ENCODE results near the gene OR10G6. TPM values are rescaled to one million over a fixed set of nuclear protein-coding genes. Genes with fewer than 3 reads are reported as not detected.
"Not testable (repeated sequence)": the region's sequence is repeated elsewhere in the genome, so short reads cannot be mapped to it uniquely, and the experiment has no call there.

OR10G6 gene
- total and polyA plus RNA-seq, 2 experiments from 2014 or later, result not detected

GRCh38 chr11:124026498-124026897, 31.5 kb upstream of the OR10G6 start, which contains the start of gene OR10G8 (continued):
- TF ChIP-seq, protein P1, sequence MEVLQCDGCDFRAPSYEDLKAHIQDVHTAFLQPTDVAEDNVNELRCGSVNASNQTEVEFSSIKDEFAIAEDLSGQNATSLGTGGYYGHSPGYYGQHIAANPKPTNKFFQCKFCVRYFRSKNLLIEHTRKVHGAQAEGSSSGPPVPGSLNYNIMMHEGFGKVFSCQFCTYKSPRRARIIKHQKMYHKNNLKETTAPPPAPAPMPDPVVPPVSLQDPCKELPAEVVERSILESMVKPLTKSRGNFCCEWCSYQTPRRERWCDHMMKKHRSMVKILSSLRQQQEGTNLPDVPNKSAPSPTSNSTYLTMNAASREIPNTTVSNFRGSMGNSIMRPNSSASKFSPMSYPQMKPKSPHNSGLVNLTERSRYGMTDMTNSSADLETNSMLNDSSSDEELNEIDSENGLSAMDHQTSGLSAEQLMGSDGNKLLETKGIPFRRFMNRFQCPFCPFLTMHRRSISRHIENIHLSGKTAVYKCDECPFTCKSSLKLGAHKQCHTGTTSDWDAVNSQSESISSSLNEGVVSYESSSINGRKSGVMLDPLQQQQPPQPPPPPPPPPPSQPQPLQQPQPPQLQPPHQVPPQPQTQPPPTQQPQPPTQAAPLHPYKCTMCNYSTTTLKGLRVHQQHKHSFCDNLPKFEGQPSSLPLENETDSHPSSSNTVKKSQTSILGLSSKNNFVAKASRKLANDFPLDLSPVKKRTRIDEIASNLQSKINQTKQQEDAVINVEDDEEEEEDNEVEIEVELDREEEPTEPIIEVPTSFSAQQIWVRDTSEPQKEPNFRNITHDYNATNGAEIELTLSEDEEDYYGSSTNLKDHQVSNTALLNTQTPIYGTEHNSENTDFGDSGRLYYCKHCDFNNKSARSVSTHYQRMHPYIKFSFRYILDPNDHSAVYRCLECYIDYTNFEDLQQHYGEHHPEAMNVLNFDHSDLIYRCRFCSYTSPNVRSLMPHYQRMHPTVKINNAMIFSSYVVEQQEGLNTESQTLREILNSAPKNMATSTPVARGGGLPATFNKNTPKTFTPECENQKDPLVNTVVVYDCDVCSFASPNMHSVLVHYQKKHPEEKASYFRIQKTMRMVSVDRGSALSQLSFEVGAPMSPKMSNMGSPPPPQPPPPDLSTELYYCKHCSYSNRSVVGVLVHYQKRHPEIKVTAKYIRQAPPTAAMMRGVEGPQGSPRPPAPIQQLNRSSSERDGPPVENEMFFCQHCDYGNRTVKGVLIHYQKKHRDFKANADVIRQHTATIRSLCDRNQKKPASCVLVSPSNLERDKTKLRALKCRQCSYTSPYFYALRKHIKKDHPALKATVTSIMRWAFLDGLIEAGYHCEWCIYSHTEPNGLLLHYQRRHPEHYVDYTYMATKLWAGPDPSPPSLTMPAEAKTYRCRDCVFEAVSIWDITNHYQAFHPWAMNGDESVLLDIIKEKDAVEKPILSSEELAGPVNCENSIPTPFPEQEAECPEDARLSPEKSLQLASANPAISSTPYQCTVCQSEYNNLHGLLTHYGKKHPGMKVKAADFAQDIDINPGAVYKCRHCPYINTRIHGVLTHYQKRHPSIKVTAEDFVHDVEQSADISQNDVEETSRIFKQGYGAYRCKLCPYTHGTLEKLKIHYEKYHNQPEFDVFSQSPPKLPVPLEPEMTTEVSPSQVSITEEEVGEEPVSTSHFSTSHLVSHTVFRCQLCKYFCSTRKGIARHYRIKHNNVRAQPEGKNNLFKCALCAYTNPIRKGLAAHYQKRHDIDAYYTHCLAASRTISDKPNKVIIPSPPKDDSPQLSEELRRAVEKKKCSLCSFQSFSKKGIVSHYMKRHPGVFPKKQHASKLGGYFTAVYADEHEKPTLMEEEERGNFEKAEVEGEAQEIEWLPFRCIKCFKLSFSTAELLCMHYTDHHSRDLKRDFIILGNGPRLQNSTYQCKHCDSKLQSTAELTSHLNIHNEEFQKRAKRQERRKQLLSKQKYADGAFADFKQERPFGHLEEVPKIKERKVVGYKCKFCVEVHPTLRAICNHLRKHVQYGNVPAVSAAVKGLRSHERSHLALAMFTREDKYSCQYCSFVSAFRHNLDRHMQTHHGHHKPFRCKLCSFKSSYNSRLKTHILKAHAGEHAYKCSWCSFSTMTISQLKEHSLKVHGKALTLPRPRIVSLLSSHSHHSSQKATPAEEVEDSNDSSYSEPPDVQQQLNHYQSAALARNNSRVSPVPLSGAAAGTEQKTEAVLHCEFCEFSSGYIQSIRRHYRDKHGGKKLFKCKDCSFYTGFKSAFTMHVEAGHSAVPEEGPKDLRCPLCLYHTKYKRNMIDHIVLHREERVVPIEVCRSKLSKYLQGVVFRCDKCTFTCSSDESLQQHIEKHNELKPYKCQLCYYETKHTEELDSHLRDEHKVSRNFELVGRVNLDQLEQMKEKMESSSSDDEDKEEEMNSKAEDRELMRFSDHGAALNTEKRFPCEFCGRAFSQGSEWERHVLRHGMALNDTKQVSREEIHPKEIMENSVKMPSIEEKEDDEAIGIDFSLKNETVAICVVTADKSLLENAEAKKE (CRISPR knock-in tag; IDR thresholded peaks at IDR 0.05), result no peak

GRCh38 chr11:124015837-124016236, 20.9 kb upstream of the OR10G6 start:
- not testable (repeated sequence) for H3K4me3 ChIP-seq; H3K36me3 ChIP-seq (ENCODE audit: insufficient read depth); H3K27me3 ChIP-seq (ENCODE audit: insufficient read depth); H3K4me1 ChIP-seq (ENCODE audit: insufficient read depth); H3K79me2 ChIP-seq (replicated peaks; ENCODE audit: insufficient read depth); ATAC-seq; H2AFZ ChIP-seq; H3K4me3 Mint-ChIP-seq; H3K36me3 Mint-ChIP-seq (ENCODE audit: low read depth); H3K27ac Mint-ChIP-seq; DNase-seq (ENCODE audit: low spot score); H3F3A ChIP-seq (replicated peaks; ENCODE audit: low read depth); H3K4me2 ChIP-seq; H3K9me3 Mint-ChIP-seq; H3K27ac ChIP-seq (ENCODE audit: low read depth); H3K9me2 ChIP-seq (ENCODE audit: insufficient read depth); H3K27me3 Mint-ChIP-seq (ENCODE audit: insufficient read depth, low read depth, poor library complexity); H4K20me1 ChIP-seq (replicated peaks; ENCODE audit: insufficient read depth)
- peaks cover 13% of the 10 kb centered on the region for H3K4me1 Mint-ChIP-seq

DNA sequence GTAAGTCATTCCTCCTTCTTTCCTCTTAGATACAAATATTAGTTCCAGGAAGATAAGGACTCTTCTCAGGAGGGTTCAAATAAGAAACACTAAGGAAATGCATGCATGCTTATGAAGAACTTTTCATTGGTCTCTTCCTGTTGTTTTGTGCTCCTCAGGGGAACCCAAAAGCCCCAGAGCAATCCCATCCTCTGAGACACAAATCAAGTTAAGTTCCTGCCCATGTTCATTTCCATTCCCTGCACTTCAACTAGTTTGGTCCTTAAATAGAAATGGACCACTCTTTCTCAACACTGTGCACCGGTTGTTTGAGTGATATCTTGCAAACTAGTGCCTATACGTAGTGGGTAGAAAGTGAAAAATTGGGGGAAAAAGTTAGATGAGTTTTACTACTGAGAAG, 17.7 kb upstream of the OR10G6 start, which contains the start of gene OR10G4:
TSS of gene OR10G4 (plus strand) at position 301 of the 400 bp plus-strand sequence. CDS start 2,578 bp downstream, outside the sequence.
- Mint-ChIP-seq H3K27ac (no peak within 1 kb of the TSS), H3K4me1 (peaks cover 13% of the 10 kb centered on the region), H3K9me3 (no peaks in the 10 kb centered on the region), H3K4me3 (no peak within 1 kb of the TSS), H3K27me3 (ENCODE audit: insufficient read depth, low read depth, poor library complexity) (peaks cover 2% of the 10 kb centered on the region), H3K36me3 (ENCODE audit: low read depth) (no peaks in the 10 kb centered on the region)
- no peaks in the 10 kb centered on the region for H4K20me1 ChIP-seq (replicated peaks; ENCODE audit: insufficient read depth)
- ATAC-seq (no peak), DNase-seq (ENCODE audit: low spot score) (no peak)
- no peaks in the 10 kb centered on the region for H3K27me3 ChIP-seq (ENCODE audit: insufficient read depth)
- H3K79me2 ChIP-seq (replicated peaks; ENCODE audit: insufficient read depth), result no peaks in the 10 kb centered on the region
- no peaks in the 10 kb centered on the region for H3F3A ChIP-seq (replicated peaks; ENCODE audit: low read depth)
- peak within 1 kb of the TSS; percentile 60; the same call in 1 of the 2 replicates for H2AFZ ChIP-seq
- no peak within 1 kb of the TSS for H3K4me3 ChIP-seq
- H3K36me3 ChIP-seq (ENCODE audit: insufficient read depth), result no peaks in the 10 kb centered on the region
- H3K4me1 ChIP-seq (ENCODE audit: insufficient read depth), result no peaks in the 10 kb centered on the region
- no peak within 1 kb of the TSS for H3K4me2 ChIP-seq
- peaks cover 3% of the 10 kb centered on the region; the same call in 1 of the 2 replicates for H3K9me2 ChIP-seq (ENCODE audit: insufficient read depth)
- no peak within 1 kb of the TSS for H3K27ac ChIP-seq (ENCODE audit: low read depth)
- TF ChIP-seq STAT1 (IDR thresholded peaks at IDR 0.05; ENCODE audit: unreplicated experiment) (no peak), JUNB (IDR thresholded peaks at IDR 0.05; ENCODE audit: unreplicated experiment) (no peak), ETS1 (IDR thresholded peaks at IDR 0.05) (no peak), CREB1 (CRISPR knock-in tag; IDR thresholded peaks at IDR 0.05; ENCODE audit: low read depth) (no peak), POLR2AphosphoS5 (IDR thresholded peaks at IDR 0.05; ENCODE audit: low read depth) (no peak), NANOG (IDR thresholded peaks at IDR 0.05; ENCODE audit: borderline replicate concordance) (no peak)
